H1 (cell line): ENCODE measurements around the gene EGR1.

ENCODE experiments used
- CTCF ChIP-seq, 3 experiments: IDR thresholded peaks; 1 replicate in 2 of 3; 2 replicates in 1 of 3; pipeline versions ENCODE4 v1.5.1 to v1.6.1; 2011; ENCODE audit warnings: low read length in 3 of 3, mild to moderate bottlenecking in 3 of 3, inconsistent platforms in 2 of 3, low read depth in 1 of 3, moderate library complexity in 1 of 3; ENCODE audit not compliant: insufficient read depth in 1 of 3; ENCODE audit errors: control extremely low read depth in 1 of 3
- EP300 ChIP-seq, 2 experiments: IDR thresholded peaks; 1 replicate in 1 of 2; 2 replicates in 1 of 2; pipeline ENCODE4 v1.6.1; 2011 to 2012; ENCODE audit warnings: low read depth in 2 of 2, low read length in 2 of 2, mild to moderate bottlenecking in 2 of 2, borderline replicate concordance in 1 of 2, inconsistent platforms in 1 of 2, moderate library complexity in 1 of 2
- EZH2 ChIP-seq: fragments of 200-600 bp; sonication (generic); IDR thresholded peaks from 2 replicates; pipeline ENCODE4 v1.7.1; 2012; ENCODE audit warnings: low read depth, mild to moderate bottlenecking, moderate library complexity, low read length, inconsistent platforms; ENCODE audit not compliant: severe bottlenecking
- HDAC2 ChIP-seq, 2 experiments: fragments of 300-600 bp in 1 of 2; sonication (generic) in 1 of 2; IDR thresholded peaks; 2 replicates each; pipeline ENCODE4 v1.6.1; 2011 to 2012; ENCODE audit warnings: low read depth in 2 of 2, low read length in 2 of 2, mild to moderate bottlenecking in 2 of 2, moderate library complexity in 2 of 2, borderline replicate concordance in 1 of 2, inconsistent platforms in 1 of 2
- POLR2A ChIP-seq, 2 experiments: IDR thresholded peaks; 1 replicate in 1 of 2; 2 replicates in 1 of 2; pipeline ENCODE4 v1.6.1; 2011; ENCODE audit warnings: low read depth in 2 of 2, low read length in 2 of 2, mild to moderate bottlenecking in 2 of 2; ENCODE audit errors: control extremely low read depth in 1 of 2
- POLR2AphosphoS5 ChIP-seq: IDR thresholded peaks from 2 replicates; pipeline ENCODE4 v1.6.1; 2011; ENCODE audit warnings: low read depth, low read length
- RAD21 ChIP-seq, 2 experiments: IDR thresholded peaks in 1 of 2; conservative IDR thresholded peaks in 1 of 2; 2 replicates each; pipeline ENCODE4 v1.6.1; 2011; ENCODE audit warnings: low read depth in 2 of 2, low read length in 2 of 2, improper control_type of control experiment in 1 of 2, inconsistent platforms in 1 of 2, mild to moderate bottlenecking in 1 of 2, moderate library complexity in 1 of 2
- RFX5 ChIP-seq: IDR thresholded peaks from 2 replicates; pipeline ENCODE4 v1.6.1; 2011; ENCODE audit warnings: low read depth, low read length, improper control_type of control experiment, borderline replicate concordance
- SP2 ChIP-seq: IDR thresholded peaks from 2 replicates; pipeline ENCODE4 v1.6.1; 2012; ENCODE audit warnings: mild to moderate bottlenecking, low read length, inconsistent platforms
- SRF ChIP-seq: IDR thresholded peaks from 2 replicates; pipeline ENCODE4 v1.6.1; 2011; ENCODE audit warnings: mild to moderate bottlenecking, low read depth, low read length, moderate library complexity
- TBP ChIP-seq: IDR thresholded peaks from 2 replicates; pipeline ENCODE4 v1.6.1; 2011; ENCODE audit warnings: low read depth, low read length, improper control_type of control experiment
- TEAD4 ChIP-seq: IDR thresholded peaks from 2 replicates; pipeline ENCODE4 v1.6.1; 2012; ENCODE audit warnings: low read depth, low read length, inconsistent platforms, mixed read lengths
- ZNF274 ChIP-seq: IDR thresholded peaks from 2 replicates; pipeline ENCODE4 v1.7.0; 2012; ENCODE audit warnings: low read length, borderline replicate concordance; ENCODE audit errors: extremely low read depth
- TF ChIP-seq, protein P1 (sequence below): IDR thresholded peaks from 2 replicates; pipeline ENCODE4 v1.6.1; 2011; ENCODE audit warnings: low read depth, mild to moderate bottlenecking, low read length; ENCODE audit not compliant: insufficient read depth

- TF ChIP-seq CTCF (IDR thresholded peaks at IDR 0.05; ENCODE audit: control extremely low read depth in 1 of 3, insufficient read depth in 1 of 3, low read depth in 1 of 3, low read length in 3 of 3) (no peak), POLR2AphosphoS5 (no peak), TEAD4 (no peak), TBP (no peak), SP2 (no peak), ZNF274 (no peak), EP300 (IDR thresholded peaks at IDR 0.05; ENCODE audit: borderline replicate concordance in 1 of 2, low read depth in 2 of 2, low read length in 2 of 2) (no peak), RFX5 (no peak), EZH2 (no peak), HDAC2 (IDR thresholded peaks at IDR 0.05; ENCODE audit: borderline replicate concordance in 1 of 2, low read depth in 2 of 2, low read length in 2 of 2) (no peak), POLR2A (IDR thresholded peaks at IDR 0.05; ENCODE audit: control extremely low read depth in 1 of 2, low read depth in 2 of 2, low read length in 2 of 2) (0 out of 3 replicates have a peak, but pooled peaks of 1 of the 2 experiments have one; percentile 4), RAD21 (IDR thresholded peaks at IDR 0.05 in 1 of 2, conservative IDR thresholded peaks at IDR 0.05 in 1 of 2; ENCODE audit: low read depth in 2 of 2, low read length in 2 of 2) (no peak), SRF (no peak)
- TF ChIP-seq, protein P1, sequence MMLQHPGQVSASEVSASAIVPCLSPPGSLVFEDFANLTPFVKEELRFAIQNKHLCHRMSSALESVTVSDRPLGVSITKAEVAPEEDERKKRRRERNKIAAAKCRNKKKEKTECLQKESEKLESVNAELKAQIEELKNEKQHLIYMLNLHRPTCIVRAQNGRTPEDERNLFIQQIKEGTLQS, result no peak
These were observed 26.0 kb downstream of the EGR1 start for GRCh38 chr5:138491284-138491648.
